ENCODE results near the gene ASB13. TPM values are rescaled to one million over a fixed set of nuclear protein-coding genes. Genes with fewer than 3 reads are reported as not detected.
A peak's percentile ranks its signal among the peaks of the same experiment; 100 is the strongest.
"Not testable (repeated sequence)": the region's sequence is repeated elsewhere in the genome, so short reads cannot be mapped to it uniquely, and the experiment has no call there.

ASB13 gene
- total RNA-seq, 1 donor from 2014 or later, result 17.5 TPM

DNA sequence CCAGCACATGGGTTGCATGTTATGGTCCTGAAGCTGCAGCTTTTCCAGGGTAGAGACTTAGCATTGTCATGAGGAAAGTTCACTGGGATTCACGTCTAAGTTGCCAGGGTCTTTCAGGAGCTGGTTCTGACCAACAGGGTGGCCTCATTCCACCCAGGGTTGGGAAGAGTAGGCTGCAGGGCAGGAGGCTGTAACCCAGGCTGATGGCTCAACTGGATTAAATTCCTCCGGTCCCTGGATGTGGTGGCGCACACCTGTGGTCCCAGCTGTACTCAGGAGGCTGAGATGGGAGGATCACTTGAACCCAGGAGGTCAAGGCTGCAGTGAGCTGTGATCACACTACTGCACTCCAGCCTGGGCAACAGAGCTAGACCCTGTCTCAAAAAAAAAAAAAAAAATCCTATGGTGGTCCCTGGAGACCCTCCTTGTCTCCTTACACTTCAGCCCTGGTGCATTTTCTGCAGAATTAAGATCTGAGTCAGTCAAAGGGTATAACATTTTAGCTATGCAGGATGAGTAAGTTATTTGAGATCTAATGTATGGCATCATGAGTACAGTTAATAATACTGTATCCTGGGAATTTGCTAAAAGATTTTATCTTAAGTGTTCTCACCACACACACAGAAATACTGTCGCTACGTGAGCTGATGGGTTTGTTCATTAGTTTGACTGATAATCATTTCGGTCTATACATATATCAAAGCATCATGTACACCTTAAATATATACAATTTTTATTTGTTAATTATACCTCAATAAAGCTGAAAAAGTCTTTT lies 44.0 kb downstream of the ASB13 start:
- DNase-seq, result no peak

DNA sequence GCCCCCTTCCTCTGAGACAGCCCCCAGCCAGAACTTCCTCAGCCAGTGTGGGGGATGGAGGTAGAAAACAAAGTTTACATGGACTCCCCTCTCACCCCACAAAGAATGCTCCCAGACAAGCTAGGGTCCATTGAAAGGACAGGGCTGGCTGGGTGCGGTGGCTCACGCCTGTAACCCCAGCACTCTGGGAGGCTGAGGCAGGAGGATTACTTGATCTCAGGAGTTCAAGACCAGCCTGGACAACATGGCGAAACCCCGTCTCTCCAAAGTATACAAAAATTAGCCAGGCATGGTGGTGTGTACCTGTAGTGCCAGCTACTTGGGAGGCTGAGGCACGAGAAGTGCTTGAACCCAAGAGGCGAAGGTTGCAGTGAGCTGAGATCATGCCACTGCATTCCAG lies 45.0 kb downstream of the ASB13 start:
- not testable (repeated sequence) for DNase-seq

DNA sequence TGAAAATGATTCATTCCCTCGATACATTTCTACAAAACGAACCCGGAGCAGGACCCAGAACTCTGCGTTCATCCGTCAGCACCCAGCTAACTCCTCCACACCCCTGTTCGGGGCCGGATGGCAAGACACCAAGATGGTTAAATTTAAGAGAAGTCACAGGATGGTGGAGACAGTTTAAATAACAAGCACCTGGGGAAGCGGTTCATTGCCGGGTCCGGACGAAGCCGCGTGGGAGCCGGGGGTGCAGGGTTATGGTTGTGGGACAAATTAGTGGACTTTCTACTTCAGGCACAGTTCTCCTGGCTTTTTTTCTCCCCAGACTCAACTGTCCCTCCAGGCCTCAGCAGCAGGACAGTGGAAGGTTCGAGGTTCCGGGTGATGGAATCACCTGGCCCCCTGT lies 45.4 kb downstream of the ASB13 start:
- DNase-seq, result no peak

DNA sequence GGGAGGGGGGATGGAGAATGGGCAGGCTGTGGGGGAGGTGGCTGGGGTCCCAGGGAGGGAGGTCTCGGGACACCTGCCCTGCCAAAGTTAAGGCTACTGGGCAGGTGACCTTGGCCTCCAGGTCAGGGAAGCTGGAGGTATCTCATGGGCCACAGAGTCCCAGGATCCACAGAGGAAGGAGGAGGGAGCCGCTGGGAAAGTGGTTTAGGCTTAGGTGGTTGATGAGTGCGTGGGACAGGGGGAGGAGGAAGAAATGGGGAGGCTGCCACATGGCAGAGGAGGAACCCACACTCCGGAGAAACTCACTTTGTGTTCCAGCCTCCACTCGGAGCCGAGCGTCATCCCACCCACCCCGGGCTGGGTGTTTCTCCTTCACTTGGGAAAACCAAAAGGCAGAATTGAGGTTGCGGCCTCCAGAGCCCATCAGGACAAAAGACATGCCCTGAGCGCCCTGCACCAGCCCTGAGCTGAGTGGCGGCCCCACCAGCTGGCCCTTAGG lies 46.1 kb downstream of the ASB13 start:
- DNase-seq, result no peak

DNA sequence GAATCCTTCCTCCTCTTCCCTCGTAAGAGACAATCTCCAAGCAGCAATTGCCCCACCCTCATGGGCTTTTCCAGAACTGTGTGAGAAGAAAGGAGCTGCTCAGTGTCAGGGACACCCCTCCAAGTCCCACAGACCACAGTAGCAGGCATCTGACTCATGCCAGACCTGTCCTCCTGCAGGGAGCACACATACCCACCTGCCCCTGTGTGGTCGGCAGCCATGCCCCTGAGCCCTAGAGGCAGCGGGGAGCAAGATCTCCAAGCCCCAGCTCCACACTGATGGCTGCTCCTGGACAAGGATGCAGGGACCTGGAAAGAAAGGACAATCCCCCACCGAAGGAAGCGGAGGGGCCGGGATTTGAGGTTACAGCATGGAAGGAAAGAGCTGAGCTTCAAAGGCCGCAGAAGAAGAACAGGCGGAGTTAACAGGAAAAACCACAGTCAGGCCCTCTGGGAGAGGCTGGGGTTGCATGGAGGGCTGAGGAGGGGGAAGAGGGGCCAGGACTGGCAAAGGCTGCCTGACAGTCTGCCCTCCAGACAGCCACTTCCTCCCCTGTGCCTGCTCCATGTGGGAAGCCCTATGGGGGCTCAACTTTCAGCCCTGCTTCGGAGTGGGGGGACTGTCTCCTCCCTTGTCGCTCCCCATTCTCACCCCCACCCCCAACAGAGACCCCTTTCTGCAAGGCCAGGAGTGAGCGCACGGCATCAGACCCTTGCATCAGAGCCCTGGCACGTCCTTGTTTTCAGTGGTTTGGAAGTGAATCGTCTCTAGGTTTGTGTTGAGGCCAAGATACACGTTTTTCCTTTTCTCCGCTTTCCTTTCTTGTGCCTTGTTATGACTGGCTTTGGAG lies 46.8 kb downstream of the ASB13 start:
- DNase-seq, result no peak

DNA sequence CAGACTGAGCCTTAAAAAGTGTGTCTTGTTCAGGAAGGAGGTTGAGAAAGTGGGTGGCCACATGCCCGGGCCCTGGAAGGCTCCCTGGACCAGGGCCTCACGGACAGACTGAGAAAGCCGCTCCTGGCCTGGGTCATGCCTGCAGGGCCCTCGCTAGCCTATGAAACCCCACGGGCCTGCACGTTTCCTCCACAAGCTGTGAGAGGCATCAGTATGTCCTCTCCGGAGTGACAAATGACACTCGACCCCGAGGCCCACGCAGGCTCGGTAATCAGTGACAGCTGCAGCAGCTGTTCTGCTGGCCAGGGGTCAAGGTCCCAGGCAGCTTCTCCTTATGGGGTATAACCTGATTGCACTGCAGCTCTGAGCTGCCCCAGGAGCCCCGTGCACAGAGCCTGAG lies 47.6 kb downstream of the ASB13 start:
- DNase-seq, result no peak

DNA sequence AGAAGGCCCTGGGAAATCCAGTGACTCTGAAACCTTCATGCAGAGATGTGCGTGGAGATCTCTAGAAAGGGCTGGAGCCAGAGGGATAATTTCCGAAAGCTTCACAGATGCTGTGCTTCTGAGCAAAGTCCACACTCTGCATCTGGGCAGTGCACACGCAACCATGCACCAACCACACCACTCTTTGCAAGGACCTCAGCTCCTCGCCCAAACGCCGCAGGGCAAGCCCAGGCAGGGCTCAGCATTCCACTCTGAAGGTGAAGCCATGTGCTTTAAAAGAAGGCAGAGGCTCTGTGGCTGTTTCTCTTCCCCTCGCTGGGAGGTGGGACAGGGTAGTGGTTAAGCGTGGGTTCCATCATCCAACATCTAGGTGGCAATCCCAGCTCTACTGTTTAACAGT lies 48.4 kb downstream of the ASB13 start:
- no peak for DNase-seq

DNA sequence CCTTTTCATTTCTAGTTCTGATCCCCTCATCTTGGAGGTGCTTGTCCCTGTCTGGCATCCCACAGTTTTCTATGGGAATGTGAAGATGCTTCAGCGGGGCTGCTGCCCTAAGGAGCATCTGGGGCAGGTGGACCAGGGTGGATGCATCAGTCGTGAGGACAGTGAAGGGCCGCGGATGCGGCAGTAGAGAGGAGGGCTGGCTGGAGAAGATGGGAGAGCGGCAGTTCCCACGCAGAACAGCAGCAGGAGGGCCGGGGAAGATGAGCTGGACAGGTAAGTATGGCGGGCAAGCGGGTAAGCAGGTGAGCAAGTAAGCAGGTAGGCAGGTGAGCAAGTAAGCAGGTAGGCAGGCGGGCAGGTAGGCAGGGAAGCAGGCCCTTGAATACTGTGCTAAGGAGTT lies 48.9 kb downstream of the ASB13 start:
- no peak for DNase-seq

DNA sequence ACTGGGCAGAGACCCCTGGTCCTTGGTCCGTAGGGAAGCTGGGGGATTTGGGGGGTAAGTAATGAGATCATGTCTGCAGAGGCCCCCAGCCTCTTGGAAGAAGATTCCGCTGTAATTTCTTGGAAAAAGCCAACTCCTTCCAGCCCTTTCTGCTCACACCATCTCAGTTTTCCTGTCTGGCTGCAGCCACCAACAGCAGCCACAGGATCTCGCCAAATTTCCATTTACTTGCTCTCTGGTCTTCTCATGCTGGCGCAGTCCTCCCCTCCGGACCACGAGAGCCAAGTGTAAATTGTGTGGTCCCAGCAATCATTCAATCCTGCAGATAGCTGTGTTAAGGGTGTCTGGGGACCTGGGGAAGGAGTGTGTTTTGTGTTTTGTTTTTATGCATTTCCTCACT lies 49.6 kb downstream of the ASB13 start:
- no peak for DNase-seq

DNA sequence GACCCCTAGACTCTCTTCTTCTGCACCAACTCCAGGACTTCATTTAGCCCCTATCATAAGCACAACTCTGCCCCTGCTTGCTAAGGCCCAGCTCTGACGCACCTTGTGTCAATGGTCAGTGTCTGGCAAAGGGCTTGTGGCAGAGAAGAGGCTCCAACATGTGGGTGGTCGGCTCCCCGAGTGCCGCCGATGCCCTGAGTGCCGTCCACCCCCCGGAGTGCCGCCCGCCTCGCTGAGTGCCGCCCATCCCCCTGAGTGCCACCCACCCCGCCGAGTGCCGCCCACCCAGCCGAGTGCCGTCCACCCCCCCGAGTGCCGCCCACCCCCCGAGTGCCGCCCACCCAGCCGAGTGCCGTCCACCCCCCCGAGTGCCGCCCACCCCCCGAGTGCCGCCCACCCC lies 50.3 kb downstream of the ASB13 start:
- DNase-seq, result no peak

DNA sequence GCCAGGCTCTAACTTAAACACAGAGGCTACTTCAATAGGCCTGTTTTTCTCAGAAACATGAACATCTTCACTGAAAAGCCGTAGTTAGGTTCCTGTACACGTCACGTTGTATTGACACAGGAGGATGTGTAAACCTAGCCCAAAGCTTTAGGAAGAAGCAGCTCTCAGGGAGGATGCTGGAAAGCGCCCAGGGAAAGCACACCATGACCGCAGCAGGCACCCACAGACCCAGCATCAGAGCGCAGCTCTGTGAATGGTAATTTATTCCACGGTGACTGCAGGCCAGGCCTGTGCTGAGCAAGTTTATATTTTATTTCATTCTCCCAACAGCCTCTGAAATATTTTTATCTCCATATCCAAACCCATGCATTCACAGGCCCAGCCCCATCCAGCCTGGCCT lies 51.1 kb downstream of the ASB13 start:
- DNase-seq, result peak; percentile 21

DNA sequence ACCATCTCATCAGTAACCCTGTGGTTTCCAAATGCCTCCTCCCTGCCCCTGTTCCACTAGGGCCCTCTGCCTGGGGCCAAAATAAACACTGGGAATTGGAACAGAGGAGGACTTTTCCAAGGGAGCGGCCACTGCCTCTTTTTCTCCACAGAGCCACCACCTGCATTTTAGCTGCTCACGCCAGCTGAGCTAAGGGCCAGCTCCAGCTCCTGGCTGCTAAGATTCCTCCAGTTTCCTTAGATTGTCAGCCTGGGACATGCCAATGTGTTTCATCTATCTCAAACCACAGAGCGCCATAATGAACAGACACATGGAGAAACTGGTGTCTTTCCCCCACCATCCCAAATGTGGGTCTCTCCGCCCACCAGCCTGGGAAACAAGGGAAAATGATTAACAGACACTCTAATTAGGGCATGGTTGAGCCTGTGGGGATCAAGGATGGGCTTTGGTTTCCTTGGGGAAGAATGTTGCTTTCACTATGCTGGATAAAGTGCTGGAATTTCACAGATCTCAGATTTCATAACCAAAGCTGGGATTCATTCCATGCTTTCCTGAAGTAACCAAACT lies 52.2 kb downstream of the ASB13 start:
- no peak for DNase-seq

DNA sequence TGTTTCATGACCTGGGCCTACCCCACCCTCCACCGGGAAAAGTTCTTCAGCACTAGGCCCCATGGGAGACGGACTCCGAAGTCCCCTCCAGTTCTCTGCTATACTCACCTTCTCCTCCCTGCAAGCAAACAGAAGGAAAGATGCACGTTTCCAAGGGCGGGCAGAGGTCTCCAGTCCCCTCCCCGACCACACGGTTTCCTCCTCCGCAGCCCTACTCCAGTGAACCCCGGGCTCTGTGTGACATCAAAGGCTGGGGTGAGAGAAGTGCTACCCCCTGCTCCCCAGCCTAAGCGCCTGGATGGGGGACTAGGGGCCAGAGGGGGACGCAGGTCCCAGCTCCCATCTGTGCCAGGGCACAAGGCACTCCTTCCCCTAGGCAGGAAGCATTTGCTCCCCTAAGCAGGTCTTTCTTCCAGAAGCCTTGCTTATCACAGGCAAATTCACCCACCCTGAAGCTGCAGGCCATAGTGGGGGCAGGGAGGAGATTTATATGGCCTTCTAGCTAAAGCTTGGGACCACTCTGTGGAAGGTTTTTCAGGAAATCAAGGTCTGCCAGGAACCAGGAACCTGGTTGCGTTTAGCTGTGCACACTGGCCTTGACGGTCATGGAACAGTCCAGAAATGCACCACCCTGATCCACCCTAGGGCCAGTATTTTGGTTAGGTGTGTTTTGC lies 52.8 kb downstream of the ASB13 start:
- no peak for DNase-seq

DNA sequence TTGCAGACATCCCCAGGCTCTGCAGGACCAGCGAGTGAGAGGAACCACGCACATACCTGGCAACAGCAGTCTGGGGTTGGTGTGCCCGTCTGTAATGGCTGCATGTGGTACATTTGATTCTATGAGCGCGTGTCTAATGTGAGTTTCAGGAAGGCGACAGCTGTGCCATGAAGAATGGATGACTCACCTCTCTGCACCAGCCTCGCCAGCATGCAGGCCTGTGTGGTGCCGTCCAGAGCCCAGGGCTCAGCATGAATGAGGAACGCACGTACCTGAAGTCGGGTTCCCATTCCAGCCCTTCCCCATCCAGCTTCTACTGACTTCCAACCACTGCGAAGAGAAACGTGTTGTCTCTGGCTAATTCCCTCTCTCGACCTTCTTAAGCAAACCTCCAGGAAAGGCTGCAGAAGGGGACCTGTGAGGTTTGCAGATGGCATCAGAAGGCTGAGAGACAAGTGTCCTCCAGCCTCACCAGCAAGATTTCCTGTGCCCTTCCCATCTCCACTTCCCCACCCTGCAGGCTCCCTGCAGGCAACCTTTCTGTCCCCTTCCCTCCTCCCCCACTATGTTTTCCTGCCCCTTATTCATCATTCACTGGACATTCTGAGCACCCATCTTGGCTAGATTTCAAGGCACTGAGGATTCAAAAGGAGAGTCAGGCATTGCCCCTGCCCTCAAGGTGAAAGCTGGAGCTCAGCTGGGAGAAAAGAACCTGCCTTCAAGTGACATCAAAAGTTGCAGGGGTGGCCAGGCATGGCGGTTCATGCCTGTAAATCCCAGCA lies 54.3 kb downstream of the ASB13 start:
- peak; percentile 41 for DNase-seq

DNA sequence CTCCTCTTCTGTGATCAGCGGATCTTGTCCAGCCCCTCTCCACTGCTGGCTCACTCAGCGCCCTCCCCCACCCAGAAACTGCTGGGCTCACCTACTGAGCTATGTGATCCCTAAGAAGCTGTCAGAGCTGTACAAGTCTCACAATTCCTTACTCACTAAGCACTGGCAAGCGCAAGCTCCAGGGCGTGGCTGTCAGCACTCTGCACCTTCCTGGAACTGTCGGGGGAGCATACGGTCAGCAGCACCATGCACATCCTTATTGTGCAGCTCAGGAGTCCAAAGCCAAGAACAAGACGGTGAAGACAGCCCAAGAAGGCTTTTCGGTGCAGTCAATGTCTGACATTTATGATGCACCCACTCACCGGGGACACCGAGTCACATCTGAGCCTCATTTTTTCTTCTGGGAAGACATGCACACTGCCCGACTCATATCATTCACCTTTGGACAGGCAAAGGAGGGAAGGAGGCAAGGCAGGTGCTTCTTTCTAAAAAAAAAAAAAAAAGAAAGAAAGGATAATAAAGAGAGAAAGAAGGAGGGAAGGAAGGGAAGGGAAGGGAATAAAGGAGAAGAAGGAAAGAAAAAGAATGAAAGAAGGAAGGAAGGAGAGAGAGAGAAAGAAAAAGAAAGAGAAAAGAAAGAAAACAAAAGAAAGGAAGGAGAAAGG lies 56.3 kb downstream of the ASB13 start:
- no peak for DNase-seq

DNA sequence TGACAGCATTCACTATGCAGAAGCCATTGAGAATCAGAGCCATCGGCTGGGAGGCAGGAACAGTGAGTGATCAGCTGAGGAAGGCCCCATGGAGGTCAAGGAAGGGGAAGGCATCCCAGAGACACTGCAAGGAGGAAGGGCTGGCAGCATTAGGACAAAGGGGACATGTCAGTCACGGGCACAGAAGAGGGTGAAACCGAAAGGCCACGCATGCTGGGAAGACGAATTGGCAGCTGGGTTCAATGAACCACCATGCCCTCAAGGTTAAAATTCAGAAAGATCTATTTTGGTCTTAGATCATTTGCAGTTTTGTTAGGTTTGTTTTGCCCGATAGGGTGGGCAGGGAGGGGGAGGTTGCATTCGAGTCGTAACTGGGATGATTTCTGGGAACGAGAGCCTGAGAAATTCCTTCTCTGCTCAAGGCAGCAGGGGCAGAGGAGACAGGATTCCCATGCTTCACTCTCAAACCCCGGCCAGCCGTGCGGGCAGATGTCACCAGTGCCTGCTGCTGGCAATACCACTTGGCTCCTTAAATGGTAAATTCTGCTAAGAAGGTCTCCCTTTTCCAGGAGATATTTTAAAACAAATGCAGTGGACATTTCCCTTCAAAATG lies 57.7 kb downstream of the ASB13 start:
- no peak for DNase-seq

DNA sequence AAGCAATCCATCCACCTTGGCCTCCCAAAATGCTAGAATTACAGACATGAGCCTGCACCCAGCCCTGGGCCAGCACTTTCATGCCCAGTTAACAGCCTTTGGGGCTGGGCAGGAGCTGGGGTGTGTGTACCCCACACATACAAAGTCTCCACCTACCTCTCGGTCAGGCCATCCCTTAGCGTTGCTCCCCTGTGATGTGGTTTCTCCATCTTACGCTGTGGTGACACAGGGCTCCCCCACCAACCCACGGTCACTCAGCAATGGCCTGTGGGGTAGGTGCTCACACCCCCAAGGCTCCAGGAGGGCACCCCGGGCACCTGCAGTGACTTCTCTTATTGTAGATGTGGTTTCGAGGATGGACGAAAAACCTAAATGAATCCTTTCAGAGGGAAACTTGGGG lies 58.8 kb downstream of the ASB13 start:
- DNase-seq, result no peak

DNA sequence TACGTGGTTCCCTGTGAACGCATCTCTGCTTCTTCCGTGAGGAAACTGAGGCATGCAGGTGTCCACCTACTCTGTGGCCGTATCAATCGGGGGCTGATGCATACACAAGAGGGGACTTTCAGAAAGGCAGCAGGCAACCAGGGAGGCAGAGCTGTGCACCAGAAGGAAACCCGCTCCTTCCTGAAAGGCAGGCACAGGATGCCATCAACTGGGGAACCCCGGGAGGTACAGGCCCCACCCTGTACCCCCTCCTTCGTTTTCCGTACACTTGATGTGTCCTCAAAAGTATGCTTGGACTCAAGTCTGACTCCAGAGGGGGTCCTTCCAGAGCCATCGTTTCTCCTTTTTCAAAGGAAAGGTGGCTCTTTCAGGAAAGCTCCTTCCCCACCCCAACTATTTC lies 59.5 kb downstream of the ASB13 start:
- DNase-seq, result peak; percentile 51

DNA sequence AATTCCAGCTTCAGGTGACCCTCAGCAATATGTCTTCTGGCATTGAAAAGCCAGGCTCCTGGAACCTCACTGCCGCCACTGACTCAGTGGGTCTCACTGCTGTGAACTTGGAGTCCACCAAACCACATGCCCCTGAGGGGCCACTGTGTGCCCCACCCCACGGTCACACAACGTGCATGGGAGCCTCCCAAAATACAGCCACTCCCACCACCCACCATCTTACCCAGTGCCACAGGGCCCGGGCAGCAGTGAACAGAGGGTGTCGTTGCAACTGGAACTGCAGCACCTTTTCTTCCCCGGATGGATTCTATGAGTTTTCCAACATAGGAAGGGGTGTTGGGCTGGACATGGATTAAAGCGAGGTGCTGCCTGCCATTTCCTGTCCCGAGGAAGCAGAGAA lies 60.1 kb downstream of the ASB13 start:
- no peak for DNase-seq

DNA sequence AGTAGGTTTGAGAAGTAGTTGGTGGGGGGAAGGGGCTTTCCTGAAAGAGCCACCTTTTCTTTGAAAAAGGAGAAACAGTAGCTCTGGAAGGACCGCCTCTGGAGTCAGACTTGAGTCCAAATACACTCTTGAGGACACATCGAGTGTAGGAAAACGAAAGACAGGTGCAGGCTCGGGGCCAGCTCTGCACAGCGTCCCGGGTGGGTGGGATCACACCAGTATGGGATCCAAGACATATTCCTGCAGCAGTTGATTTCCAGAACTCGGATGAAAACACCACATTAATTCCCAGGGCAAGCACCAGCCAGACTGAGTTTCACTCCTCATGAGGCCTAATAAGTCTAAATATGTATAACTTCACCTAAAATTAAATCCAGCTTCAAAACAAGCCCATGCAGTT lies 61.4 kb downstream of the ASB13 start:
- DNase-seq, result no peak

DNA sequence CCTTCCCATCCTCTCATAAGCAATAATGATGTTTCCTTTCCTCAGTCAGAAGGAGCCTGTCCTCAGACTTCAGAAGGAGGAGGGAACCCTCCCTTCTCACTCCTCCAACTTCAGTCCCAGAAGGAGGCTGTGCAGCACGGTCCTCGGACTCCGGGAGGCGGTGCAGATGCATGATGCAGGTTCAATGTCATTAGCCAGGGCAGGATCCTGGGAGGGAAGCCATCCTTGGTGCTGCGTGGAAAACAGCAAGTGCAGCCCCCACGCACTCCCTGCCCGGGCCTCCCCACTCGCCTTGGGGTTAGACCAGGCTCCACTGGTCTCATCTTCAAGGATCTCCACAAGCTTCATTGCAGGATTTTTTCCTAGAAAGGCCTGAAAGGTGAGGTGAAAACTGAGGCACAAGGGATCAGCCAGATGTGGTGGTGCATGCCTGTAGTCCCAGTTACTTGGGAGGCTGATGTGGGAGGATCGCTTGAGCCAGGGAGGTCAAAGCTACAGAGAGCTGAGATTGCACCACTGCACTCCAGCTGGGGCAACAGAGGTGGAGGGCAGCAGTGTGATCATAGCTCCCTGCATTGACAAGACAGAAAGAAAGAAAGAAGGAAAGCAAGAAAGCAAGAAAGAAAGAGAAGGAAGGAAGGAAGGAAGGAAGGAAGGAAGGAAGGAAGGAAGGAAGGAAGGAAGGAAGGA lies 62.0 kb downstream of the ASB13 start:
- DNase-seq, result no peak
